Panc1 (cell line): ENCODE results near the gene ENO1.

Source experiments
- CTCF ChIP-seq: fragments of 450-650 bp; IDR thresholded peaks from 2 replicates; pipeline ENCODE4 v1.5.1; 2017; ENCODE audit warnings: mild to moderate bottlenecking
- SIN3A ChIP-seq: IDR thresholded peaks from 2 replicates; pipeline ENCODE4 v1.6.1; 2012; ENCODE audit warnings: low read depth, mild to moderate bottlenecking, low read length, moderate library complexity, borderline replicate concordance; ENCODE audit not compliant: insufficient read depth
- TCF7L2 ChIP-seq: IDR thresholded peaks from 2 replicates; pipeline ENCODE4 v1.6.1; 2011; ENCODE audit warnings: mild to moderate bottlenecking, low read depth, low read length, inconsistent platforms

DNA sequence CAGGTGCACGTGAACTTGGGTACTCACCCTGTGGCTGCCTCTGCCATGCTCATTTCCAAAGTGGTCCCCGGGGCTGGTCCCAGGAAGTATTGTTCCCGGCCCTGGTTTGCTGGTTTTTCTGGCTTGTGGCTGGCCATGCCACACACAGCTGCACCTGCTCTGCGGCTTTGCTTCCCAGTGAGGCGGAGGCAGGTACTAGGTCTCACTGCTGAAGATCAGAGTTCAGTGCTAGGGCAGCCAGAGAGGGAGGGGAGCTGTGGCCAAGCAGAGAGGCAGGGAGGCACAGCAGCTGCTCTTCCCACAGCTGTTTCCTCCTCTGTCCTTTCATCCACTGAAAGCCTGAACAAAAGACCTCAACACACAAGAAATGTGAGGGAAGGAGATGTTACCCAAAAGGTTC lies 30.5 kb downstream of the ENO1 start:
- TF ChIP-seq CTCF (no peak), SIN3A (no peak), TCF7L2 (no peak)
